ENCODE results near the gene CNIH1.
A peak's percentile ranks its signal among the peaks of the same experiment; 100 is the strongest.
"Not testable (repeated sequence)": the region's sequence is repeated elsewhere in the genome, so short reads cannot be mapped to it uniquely, and the experiment has no call there.

Gene CNIH1

GRCh38 chr14:54425537-54426274 lies 15.5 kb downstream of the CNIH1 start:
- DNase-seq, result no peak

- DNase-seq, result no peak
Measured at GRCh38 chr14:54425068-54425467, 16.1 kb downstream of the CNIH1 start.

- DNase-seq, result no peak
Measured at GRCh38 chr14:54424479-54424901, 16.7 kb downstream of the CNIH1 start.

GRCh38 chr14:54423991-54424390 lies 17.2 kb downstream of the CNIH1 start:
- DNase-seq, result no peak

GRCh38 chr14:54420478-54421142 lies 20.6 kb downstream of the CNIH1 start:
- no peak for DNase-seq

GRCh38 chr14:54411371-54411770 lies 29.8 kb downstream of the CNIH1 start:
- no peak for DNase-seq

- no peak for DNase-seq
Measured at GRCh38 chr14:54410215-54410614, 31.0 kb downstream of the CNIH1 start.

- not testable (repeated sequence) for DNase-seq
Measured at GRCh38 chr14:54403401-54404005, 37.7 kb downstream of the CNIH1 start.

- no peak for DNase-seq
Measured at GRCh38 chr14:54399560-54399959, 41.6 kb downstream of the CNIH1 start.

GRCh38 chr14:54396493-54397335 lies 44.5 kb downstream of the CNIH1 start, which contains the start of gene CDKN3:
CDKN3 (plus strand) TSS chr14:54397007; CDS start chr14:54397069, 62 bp downstream.
- DNase-seq, result peak; percentile 99

- no peak for DNase-seq
Measured at GRCh38 chr14:54396183-54396492, 45.0 kb downstream of the CNIH1 start.

GRCh38 chr14:54395716-54396115 lies 45.5 kb downstream of the CNIH1 start:
- no peak for DNase-seq

- no peak for DNase-seq
Measured at GRCh38 chr14:54395284-54395683, 45.9 kb downstream of the CNIH1 start.

- DNase-seq, result no peak
Measured at GRCh38 chr14:54394596-54394995, 46.6 kb downstream of the CNIH1 start.

- DNase-seq, result not testable (repeated sequence)
Measured at GRCh38 chr14:54392986-54393884, 47.9 kb downstream of the CNIH1 start.

GRCh38 chr14:54392131-54392859 lies 48.9 kb downstream of the CNIH1 start:
- no peak for DNase-seq

GRCh38 chr14:54387328-54387727 lies 53.8 kb downstream of the CNIH1 start:
- no peak for DNase-seq

GRCh38 chr14:54385556-54385955 lies 55.6 kb downstream of the CNIH1 start:
- DNase-seq, result no peak

GRCh38 chr14:54383835-54384234 lies 57.3 kb downstream of the CNIH1 start:
- no peak for DNase-seq

- DNase-seq, result no peak
Measured at GRCh38 chr14:54381821-54382220, 59.4 kb downstream of the CNIH1 start.

- not testable (repeated sequence) for DNase-seq
Measured at GRCh38 chr14:54380558-54380957, 60.6 kb downstream of the CNIH1 start.

All from femur (tissue), 1 donor.